ENCODE results near the gene LCN10. TPM values are rescaled to one million over a fixed set of nuclear protein-coding genes. Genes with fewer than 3 reads are reported as not detected.

LCN10 gene
- total and polyA plus RNA-seq, 9 of the 15 experiments (the other 6 are each of a cell fraction or from before 2014, with no cell fraction given): 0.10 to 0.21 (median 0.14) TPM; not detected in 6

GRCh38 chr9:136789523-136789937 lies 46.8 kb upstream of the LCN10 start (continued):
- TF ChIP-seq PHF21A (IDR thresholded peaks at IDR 0.05; ENCODE audit: borderline replicate concordance, low read depth): no peak
- TF ChIP-seq ZNF133 (CRISPR knock-in tag; IDR thresholded peaks at IDR 0.05): no peak; the same call in 1 of the 2 replicates
- TF ChIP-seq ZNF561 (CRISPR knock-in tag; conservative IDR thresholded peaks at IDR 0.05): no peak
- peak; percentile 86 for TF ChIP-seq GTF2A2 (tag; IDR thresholded peaks at IDR 0.05)
- TF ChIP-seq TRIM25 (IDR thresholded peaks at IDR 0.05; ENCODE audit: borderline replicate concordance): no peak
- peak; percentile 89; the same call in 1 of the 2 replicates for TF ChIP-seq SMAD3 (CRISPR knock-in tag; conservative IDR thresholded peaks at IDR 0.05)
- peak; percentile 49; the same call in 1 of the 2 replicates for TF ChIP-seq ZFP1 (CRISPR knock-in tag; IDR thresholded peaks at IDR 0.05)
- TF ChIP-seq MECOM (CRISPR knock-in tag; IDR thresholded peaks at IDR 0.05): peak; percentile 87
- TF ChIP-seq TSHZ1 (CRISPR knock-in tag; IDR thresholded peaks at IDR 0.05): peak; percentile 80; the same call in 1 of the 2 replicates
- no peak for TF ChIP-seq SP2 (IDR thresholded peaks at IDR 0.05; ENCODE audit: extremely low read depth, low read depth, low read length, poor library complexity, severe bottlenecking)
- TF ChIP-seq ZNF347 (CRISPR knock-in tag; IDR thresholded peaks at IDR 0.05; ENCODE audit: low read depth): no peak
- TF ChIP-seq CBX5 (IDR thresholded peaks at IDR 0.05; ENCODE audit: borderline replicate concordance, low read depth): no peak
- TF ChIP-seq KLF6 (CRISPR knock-in tag; IDR thresholded peaks at IDR 0.05; ENCODE audit: borderline replicate concordance): peak; percentile 96
- no peak for TF ChIP-seq NR4A1 (CRISPR knock-in tag; IDR thresholded peaks at IDR 0.05)
- peak; percentile 98 for TF ChIP-seq NR4A1 (tag; IDR thresholded peaks at IDR 0.05)
- TF ChIP-seq ZKSCAN8 (CRISPR knock-in tag; IDR thresholded peaks at IDR 0.05): peak; percentile 87
- TF ChIP-seq ATF2 (CRISPR knock-in tag; IDR thresholded peaks at IDR 0.05): no peak
- no peak for TF ChIP-seq KHSRP (IDR thresholded peaks at IDR 0.05)
- no peak for TF ChIP-seq GTF2B (IDR thresholded peaks at IDR 0.05; ENCODE audit: extremely low read depth, insufficient read length)
- 0 out of 2 replicates have a peak, but pooled peaks have one; percentile 29 for TF ChIP-seq RHOXF2B (CRISPR knock-in tag; conservative IDR thresholded peaks at IDR 0.05)
- no peak for TF ChIP-seq ZNF354B (CRISPR knock-in tag; IDR thresholded peaks at IDR 0.05)
